SU-DHL-6 (cell line): ENCODE data around the gene SLPI.
A peak's percentile ranks its signal among the peaks of the same experiment; 100 is the strongest.

Source experiments
- H2AFZ ChIP-seq: fragments of 200-600 bp; sonication (generic); 2 replicates; pipeline ENCODE4 v1.6.1; 2014; ENCODE audit warnings: low read depth, mild to moderate bottlenecking, moderate library complexity, mixed read lengths, antibody characterized with exemption, low read length; ENCODE audit not compliant: severe bottlenecking
- H3F3A ChIP-seq: fragments of 200-600 bp; shearing (Covaris generic); 2 replicates; pipeline ENCODE4 v1.6.0; 2016; ENCODE audit warnings: antibody characterized with exemption, mild to moderate bottlenecking; ENCODE audit not compliant: insufficient read depth
- H3K27ac ChIP-seq: fragments of 200-600 bp; sonication (generic); 2 replicates; pipeline ENCODE4 v1.5.1; 2016; ENCODE audit warnings: low read depth, mild to moderate bottlenecking, low read length, moderate library complexity, mixed read lengths
- H3K27me3 ChIP-seq: fragments of 200-600 bp; sonication (generic), shearing (Covaris generic); 2 replicates; pipeline ENCODE4 v1.6.0; 2014; ENCODE audit warnings: mild to moderate bottlenecking, low read length
- H3K36me3 ChIP-seq: fragments of 200-600 bp; sonication (generic); 2 replicates; pipeline ENCODE4 v1.6.1; 2014; ENCODE audit warnings: mild to moderate bottlenecking, low read length, mixed read lengths
- H3K4me2 ChIP-seq: fragments of 300-600, 200-600 bp; shearing (Covaris generic), sonication (generic); 2 replicates; pipeline ENCODE4 v1.6.0; 2014; ENCODE audit warnings: low read length, low read depth, mild to moderate bottlenecking; ENCODE audit not compliant: poor library complexity, severe bottlenecking
- H3K4me3 ChIP-seq: fragments of 200-600 bp; sonication (generic); 2 replicates; pipeline ENCODE4 v1.5.1; 2014; ENCODE audit warnings: antibody characterized with exemption, low read length, mild to moderate bottlenecking, mixed read lengths; ENCODE audit not compliant: insufficient read depth, poor library complexity, severe bottlenecking
- H3K79me2 ChIP-seq: fragments of 200-600 bp; sonication (generic); 2 replicates; pipeline ENCODE4 v1.6.1; 2014; ENCODE audit warnings: mild to moderate bottlenecking, low read length, moderate library complexity; ENCODE audit not compliant: insufficient read depth
- H3K9ac ChIP-seq: fragments of 200-600 bp; sonication (generic); 2 replicates; pipeline ENCODE4 v1.7.0; 2014; ENCODE audit warnings: mild to moderate bottlenecking, low read length
- H3K9me2 ChIP-seq: fragments of 200-600 bp; sonication (generic); replicated peaks from 2 replicates; pipeline ENCODE4 v1.6.1; 2014; ENCODE audit warnings: low read length; ENCODE audit not compliant: insufficient read depth
- H3K9me3 ChIP-seq: fragments of 200-600 bp; sonication (generic); 2 replicates; pipeline ENCODE4 v1.6.1; 2014; ENCODE audit warnings: low read length, mixed read lengths; ENCODE audit not compliant: insufficient read depth
- H4K20me1 ChIP-seq: fragments of 200-600 bp; sonication (generic); 2 replicates; pipeline ENCODE4 v1.6.1; 2014; ENCODE audit warnings: low read depth, mild to moderate bottlenecking, antibody characterized with exemption, low read length, moderate library complexity, mixed read lengths
- CTCF ChIP-seq: fragments of 200-600 bp; sonication (generic); IDR thresholded peaks from one replicate; pipeline ENCODE4 v1.5.1; 2017; ENCODE audit warnings: antibody characterized with exemption, mild to moderate bottlenecking, low read length, moderate library complexity; ENCODE audit not compliant: insufficient read depth, poor library complexity, severe bottlenecking
- EZH2phosphoT487 ChIP-seq: fragments of 200-600 bp; sonication (generic), shearing (Covaris generic); conservative IDR thresholded peaks from 2 replicates; pipeline ENCODE4 v1.6.1; 2018; ENCODE audit warnings: mild to moderate bottlenecking, antibody characterized with exemption, low read length, moderate library complexity, mixed read lengths

SLPI gene

DNA sequence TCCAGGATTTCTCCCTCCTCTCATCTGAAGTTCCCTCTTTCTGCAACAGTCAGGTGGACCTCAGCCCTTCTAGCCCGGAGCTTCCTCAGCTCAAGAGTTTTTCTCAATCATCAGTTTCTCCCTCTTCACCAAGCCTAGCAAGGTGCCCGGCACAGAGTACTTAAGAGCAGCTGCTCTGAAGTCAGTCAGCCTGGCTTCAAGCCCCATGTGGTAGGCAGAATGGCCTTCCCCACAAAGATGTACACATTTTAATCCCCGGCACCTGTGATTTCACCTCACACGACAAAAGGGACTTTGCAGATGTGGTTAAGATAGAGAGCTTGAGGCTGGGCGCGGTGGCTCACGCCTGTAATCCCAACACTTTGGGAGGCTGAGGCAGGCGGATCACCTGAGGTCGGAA is 37.2 kb upstream of the SLPI start:
- Histone ChIP-seq H2AFZ (no peak overlapping the region), H3K9ac (no peak overlapping the region), H3K27me3 (no peaks in the 10 kb centered on the region), H3K9me2 (no peaks in the 10 kb centered on the region), H3F3A (no peaks in the 10 kb centered on the region), H3K79me2 (no peaks in the 10 kb centered on the region), H3K27ac (no peak overlapping the region), H3K36me3 (no peaks in the 10 kb centered on the region), H4K20me1 (no peaks in the 10 kb centered on the region), H3K4me3 (no peak overlapping the region), H3K4me2 (no peak overlapping the region), H3K9me3 (no peaks in the 10 kb centered on the region)
- TF ChIP-seq CTCF = no peak
- no peak for TF ChIP-seq EZH2phosphoT487

GRCh38 chr20:45290677-45291355 is 36.5 kb upstream of the SLPI start:
- H3K36me3 ChIP-seq = no peaks in the 10 kb centered on the region
- H3K27me3 ChIP-seq = no peaks in the 10 kb centered on the region
- H3K9me3 ChIP-seq = no peaks in the 10 kb centered on the region
- no peak overlapping the region for H3K27ac ChIP-seq
- no peaks in the 10 kb centered on the region for H3K9me2 ChIP-seq
- H2AFZ ChIP-seq = no peak overlapping the region
- no peak overlapping the region for H3K9ac ChIP-seq
- no peaks in the 10 kb centered on the region for H3K79me2 ChIP-seq
- TF ChIP-seq CTCF (peak; percentile 71), EZH2phosphoT487 (no peak)
- H3K4me2 ChIP-seq = no peak overlapping the region
- H4K20me1 ChIP-seq = no peaks in the 10 kb centered on the region
- no peak overlapping the region for H3K4me3 ChIP-seq
- no peaks in the 10 kb centered on the region for H3F3A ChIP-seq

DNA sequence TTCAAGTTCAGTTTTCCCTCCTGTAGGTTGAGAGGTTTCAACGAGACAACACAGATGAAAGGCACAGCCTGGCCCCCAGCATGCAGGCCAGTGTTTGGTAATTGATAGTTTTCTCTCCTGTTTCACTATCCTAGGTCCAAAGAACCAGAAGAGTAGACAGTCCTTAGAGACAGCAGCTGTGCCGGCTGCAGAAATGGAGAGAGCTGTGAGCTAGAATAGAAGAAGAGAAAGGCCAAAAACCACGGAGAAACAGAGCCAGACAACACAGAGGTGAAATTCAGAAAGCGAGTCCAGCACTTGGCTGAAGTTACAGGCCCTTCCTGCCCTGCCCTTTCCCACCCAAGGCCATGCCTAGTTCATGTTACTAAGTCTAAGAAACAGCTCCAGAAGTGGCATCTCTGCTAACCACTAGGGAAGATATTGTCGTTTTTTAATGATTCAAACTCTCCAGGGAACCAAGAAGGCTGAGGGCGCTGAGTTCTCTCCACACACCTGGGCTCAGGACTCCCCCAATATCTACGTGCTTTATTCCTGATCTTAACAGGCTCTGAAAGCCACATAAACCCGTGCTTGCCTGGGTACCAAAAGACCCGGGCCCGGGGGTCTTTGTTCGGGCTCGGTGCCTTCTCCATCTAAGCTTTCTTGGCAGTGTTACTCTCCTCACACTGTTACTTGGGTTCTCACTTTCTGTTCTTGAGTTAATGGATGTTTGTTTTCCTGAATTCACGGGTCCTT is 35.7 kb upstream of the SLPI start:
- Histone ChIP-seq H3K9me3 (no peaks in the 10 kb centered on the region), H3K9me2 (no peaks in the 10 kb centered on the region), H2AFZ (no peak overlapping the region), H3K4me2 (no peak overlapping the region), H3K9ac (no peak overlapping the region), H3K36me3 (no peaks in the 10 kb centered on the region), H3K4me3 (no peak overlapping the region), H4K20me1 (no peaks in the 10 kb centered on the region), H3K79me2 (no peaks in the 10 kb centered on the region), H3K27me3 (no peaks in the 10 kb centered on the region), H3K27ac (no peak overlapping the region), H3F3A (no peaks in the 10 kb centered on the region)
- TF ChIP-seq CTCF = no peak
- no peak for TF ChIP-seq EZH2phosphoT487
